Measurements from ENCODE around the gene TNFRSF14. TPM values are rescaled to one million over a fixed set of nuclear protein-coding genes. Genes with fewer than 3 reads are reported as not detected.

TNFRSF14 gene
- total and polyA plus RNA-seq, 2 of the 13 experiments (the other 11 are each of a cell fraction or from before 2014, with no cell fraction given): 11.9 to 49.9 TPM

GRCh38 chr1:2571348-2571747, 15.2 kb downstream of the TNFRSF14 start (continued):
- TF ChIP-seq FUBP1 (CRISPR knock-in tag; IDR thresholded peaks at IDR 0.05; ENCODE audit: borderline replicate concordance) (no peak), SMAD1 (CRISPR knock-in tag; IDR thresholded peaks at IDR 0.05; ENCODE audit: borderline replicate concordance, low read depth) (no peak), ZNF441 (CRISPR knock-in tag; IDR thresholded peaks at IDR 0.05; ENCODE audit: borderline replicate concordance) (0 out of 2 replicates have a peak, but pooled peaks have one; percentile 20), TAF15 (IDR thresholded peaks at IDR 0.05; ENCODE audit: low read depth, low read length, poor library complexity, severe bottlenecking) (no peak), MEF2D (CRISPR knock-in tag; IDR thresholded peaks at IDR 0.05) (peak; percentile 47; the same call in 1 of the 2 replicates), ZNF773 (CRISPR knock-in tag; IDR thresholded peaks at IDR 0.05; ENCODE audit: borderline replicate concordance) (no peak), PATZ1 (CRISPR knock-in tag; IDR thresholded peaks at IDR 0.05) (0 out of 2 replicates have a peak, but pooled peaks have one; percentile 22), NKX3-1 (CRISPR knock-in tag; IDR thresholded peaks at IDR 0.05) (no peak), ATM (IDR thresholded peaks at IDR 0.05; ENCODE audit: borderline replicate concordance) (no peak), ZKSCAN5 (CRISPR knock-in tag; IDR thresholded peaks at IDR 0.05) (no peak), ZNF740 (CRISPR knock-in tag; IDR thresholded peaks at IDR 0.05) (no peak), ARID4A (CRISPR knock-in tag; IDR thresholded peaks at IDR 0.05; ENCODE audit: borderline replicate concordance) (peak; percentile 43; the same call in 1 of the 2 replicates), CCDC6 (CRISPR knock-in tag; IDR thresholded peaks at IDR 0.05) (no peak), TBL1XR1 (IDR thresholded peaks at IDR 0.05; ENCODE audit: borderline replicate concordance, low read length, partially characterized antibody) (no peak), ZNF598 (CRISPR knock-in tag; IDR thresholded peaks at IDR 0.05; ENCODE audit: borderline replicate concordance) (no peak), PRDM15 (CRISPR knock-in tag; IDR thresholded peaks at IDR 0.05) (no peak), ZSCAN21 (CRISPR knock-in tag; IDR thresholded peaks at IDR 0.05; ENCODE audit: borderline replicate concordance) (no peak)

Data from HepG2 (cell line).